Panc1 (cell line): ENCODE results near the gene RALGAPA1. TPM values are rescaled to one million over a fixed set of nuclear protein-coding genes. Genes with fewer than 3 reads are reported as not detected.

Experiments
- ATAC-seq: fragments of 200-7000 bp; cut with Tn5 transposase; 2 replicates; pipeline ENCODE4 v1.9.1; 2020; ENCODE audit warnings: mild to moderate bottlenecking, moderate library complexity
- BruUV-seq: library from RNA; stranded (reverse); fragments of 400-500 nt; replicated peaks from 2 replicates; lab custom pipeline; 2021; lab: Mats Ljungman, UMichigan
- CTCF ChIA-PET: fragments of 300-600 bp; sonication (Branson Sonifier 250); formaldehyde crosslinking; loops from one replicate; lab custom pipeline; 2022; ENCODE audit warnings: antibody characterized with exemption; lab: Charles Lee
- POLR2A ChIA-PET: fragments of 300-600 bp; sonication (Branson Sonifier 250); formaldehyde crosslinking; loops from one replicate; lab custom pipeline; 2022; ENCODE audit warnings: antibody characterized with exemption; lab: Charles Lee
- DNase-seq: peaks from one replicate; pipeline ENCODE4 v3.0.0-alpha.2; 2010; ENCODE audit warnings: low read depth, low spot score
- H3K27ac ChIP-seq: 2 replicates; pipeline ENCODE4 v1.5.1; 2011; ENCODE audit warnings: mild to moderate bottlenecking, low read length, inconsistent platforms
- H3K27me3 ChIP-seq: fragments of 200-500 bp; sonication (Bioruptor generic); 2 replicates; pipeline ENCODE4 v1.6.0; 2014; ENCODE audit warnings: low read length, inconsistent platforms; ENCODE audit not compliant: control insufficient read depth, insufficient read depth
- H3K36me3 ChIP-seq: fragments of 200-500 bp; sonication (Bioruptor generic); 2 replicates; pipeline ENCODE4 v1.5.1; 2014; ENCODE audit warnings: inconsistent platforms, mild to moderate bottlenecking, low read length, moderate library complexity; ENCODE audit not compliant: control insufficient read depth, insufficient read depth
- H3K4me1 ChIP-seq: 2 replicates; pipeline ENCODE4 v1.5.1; 2011; ENCODE audit warnings: inconsistent platforms, mild to moderate bottlenecking, low read length, moderate library complexity; ENCODE audit not compliant: control insufficient read depth, insufficient read depth
- H3K4me3 ChIP-seq, 2 experiments: 2 replicates each; pipeline ENCODE4 v1.5.1; 2011 to 2012; ENCODE audit warnings: low read depth in 2 of 2, low read length in 2 of 2, mild to moderate bottlenecking in 2 of 2, inconsistent platforms in 1 of 2, moderate library complexity in 1 of 2
- H3K9me3 ChIP-seq: fragments of 200-500 bp; sonication (Bioruptor generic); 2 replicates; pipeline ENCODE4 v1.5.1; 2014; ENCODE audit warnings: low read depth, mild to moderate bottlenecking, inconsistent platforms, low read length, moderate library complexity; ENCODE audit not compliant: control insufficient read depth, insufficient read depth
- CTCF ChIP-seq: fragments of 450-650 bp; IDR thresholded peaks from 2 replicates; pipeline ENCODE4 v1.5.1; 2017; ENCODE audit warnings: mild to moderate bottlenecking
- POLR2AphosphoS5 ChIP-seq: IDR thresholded peaks from 2 replicates; pipeline ENCODE4 v1.6.1; 2012; ENCODE audit warnings: mild to moderate bottlenecking, low read depth, low read length, moderate library complexity
- REST ChIP-seq, 2 experiments: IDR thresholded peaks; 2 replicates each; pipeline ENCODE4 v1.6.1; 2011 to 2012; ENCODE audit warnings: low read depth in 2 of 2, control low read depth in 1 of 2, low read length in 1 of 2, mild to moderate bottlenecking in 1 of 2, moderate library complexity in 1 of 2; ENCODE audit not compliant: insufficient read depth in 1 of 2
- SIN3A ChIP-seq: IDR thresholded peaks from 2 replicates; pipeline ENCODE4 v1.6.1; 2012; ENCODE audit warnings: low read depth, mild to moderate bottlenecking, low read length, moderate library complexity, borderline replicate concordance; ENCODE audit not compliant: insufficient read depth
- TCF7L2 ChIP-seq: IDR thresholded peaks from 2 replicates; pipeline ENCODE4 v1.6.1; 2011; ENCODE audit warnings: mild to moderate bottlenecking, low read depth, low read length, inconsistent platforms
- in situ Hi-C: cut with HindIII; loops from 2 replicates; pipeline ENCODE4 v1.10.0; 2016; ENCODE audit warnings: low sequenced_read_pairs, low pct_unique_long_range_greater_than_20kb
- intact Hi-C: fragments of 100-400 bp; cut with micrococcal nuclease; formaldehyde crosslinking; loops from one replicate; pipeline ENCODE4 v1.10.0; 2022; ENCODE audit not compliant: unreplicated experiment
- total RNA-seq: library from RNA; stranded (reverse); gene quantifications from one replicate; pipeline ENCODE4 v1.2.1, GENCODE V29; 2021; ENCODE audit not compliant: unreplicated experiment

RALGAPA1 gene
- total RNA-seq, 1 experiment from 2014 or later = 31.5 TPM

- H3K9me3 ChIP-seq = no peaks in the 10 kb centered on the region
- ChIA-PET POLR2A (interaction anchor here (0.7 kb wide), 1 partner anchor 71 kb away, joined by 6 read pairs; no protein-coding TSS in a partner anchor), CTCF (no interaction called here)
- H3K4me1 ChIP-seq = no peaks in the 10 kb centered on the region
- no peak overlapping the region for H3K27ac ChIP-seq
- TF ChIP-seq TCF7L2 (no peak), REST (IDR thresholded peaks at IDR 0.05; ENCODE audit: insufficient read depth in 1 of 2, low read depth in 2 of 2, low read length in 1 of 2) (no peak), SIN3A (no peak), CTCF (no peak), POLR2AphosphoS5 (no peak)
- DNase-seq (no peak), ATAC-seq (no peak)
- no peaks in the 10 kb centered on the region for H3K27me3 ChIP-seq
- H3K4me3 ChIP-seq = no peak overlapping the region
- in situ Hi-C loops = no loop called here
- H3K36me3 ChIP-seq = no peaks in the 10 kb centered on the region
- BruUV-seq = no TSS peak
- intact Hi-C loops = no loop called here
Measured at GRCh38 chr14:35853225-35853624, 44.1 kb upstream of the RALGAPA1 start.

- intact Hi-C loops (no loop called here), in situ Hi-C loops (no loop called here)
- Histone ChIP-seq H3K36me3 (no peaks in the 10 kb centered on the region), H3K9me3 (no peaks in the 10 kb centered on the region), H3K4me1 (no peaks in the 10 kb centered on the region), H3K27me3 (no peaks in the 10 kb centered on the region), H3K4me3 (no peak overlapping the region), H3K27ac (no peak overlapping the region)
- DNase-seq (no peak), ATAC-seq (no peak)
- POLR2A ChIA-PET = no interaction called here
- no TSS peak for BruUV-seq
- CTCF ChIA-PET = interaction anchor here (0.7 kb wide), 1 partner anchor 297 kb away, joined by 3 read pairs; no protein-coding TSS in a partner anchor
- TF ChIP-seq REST (IDR thresholded peaks at IDR 0.05; ENCODE audit: insufficient read depth in 1 of 2, low read depth in 2 of 2, low read length in 1 of 2) = no peak
Measured at GRCh38 chr14:35851823-35852222, 42.7 kb upstream of the RALGAPA1 start.
